Fibroblast of lung (primary cell): ENCODE data around the gene MAP3K8. TPM values are rescaled to one million over a fixed set of nuclear protein-coding genes. Genes with fewer than 3 reads are reported as not detected.

Experiments used
- DNase-seq, 2 donors: peaks; one replicate each; pipeline versions ENCODE4 v3.0.0 to v3.0.0-alpha.2; 2010; ENCODE audit warnings: low read depth in 2 of 2
- H2AFZ ChIP-seq: 2 replicates; pipeline ENCODE4 v1.5.1; 2012; ENCODE audit warnings: low read length, control low read depth, inconsistent platforms
- H3K27ac ChIP-seq: 2 replicates; pipeline ENCODE4 v1.5.1; 2011; ENCODE audit warnings: low read length, control low read depth; ENCODE audit not compliant: insufficient read depth
- H3K27me3 ChIP-seq: 2 replicates; pipeline ENCODE4 v1.5.1; 2011; ENCODE audit warnings: mild to moderate bottlenecking, low read length; ENCODE audit not compliant: control insufficient read depth, insufficient read depth
- H3K36me3 ChIP-seq: 2 replicates; pipeline ENCODE4 v1.5.1; 2011; ENCODE audit warnings: low read length; ENCODE audit not compliant: control insufficient read depth, insufficient read depth
- H3K4me1 ChIP-seq: 2 replicates; pipeline ENCODE4 v1.5.1; 2011; ENCODE audit warnings: low read length; ENCODE audit not compliant: control insufficient read depth, insufficient read depth; ENCODE audit errors: extremely low read depth
- H3K4me2 ChIP-seq: 2 replicates; pipeline ENCODE4 v1.5.1; 2011; ENCODE audit warnings: low read length, control low read depth; ENCODE audit not compliant: insufficient read depth; ENCODE audit errors: extremely low read depth
- H3K4me3 ChIP-seq, 4 experiments: fragments of 200-600 bp in 1 of 4; sonication (generic) in 1 of 4; replicated peaks in 1 of 4; 2 replicates each; pipeline ENCODE4 v1.5.1; 2011 to 2016; ENCODE audit warnings: low read length in 4 of 4, low read depth in 3 of 4, mild to moderate bottlenecking in 3 of 4, control low read depth in 2 of 4, inconsistent platforms in 1 of 4, mixed read lengths in 1 of 4; ENCODE audit not compliant: insufficient read depth in 1 of 4; ENCODE audit errors: control extremely low read depth in 1 of 4
- H3K79me2 ChIP-seq: 2 replicates; pipeline ENCODE4 v1.5.1; 2012; ENCODE audit warnings: mild to moderate bottlenecking, low read length, inconsistent platforms; ENCODE audit not compliant: control insufficient read depth, insufficient read depth
- H3K9ac ChIP-seq: 2 replicates; pipeline ENCODE4 v1.5.1; 2011; ENCODE audit warnings: mild to moderate bottlenecking, low read length, control low read depth; ENCODE audit not compliant: insufficient read depth
- H3K9me3 ChIP-seq: 2 replicates; pipeline ENCODE4 v1.5.1; 2012; ENCODE audit warnings: low read depth, low read length; ENCODE audit not compliant: control insufficient read depth, insufficient read depth
- H4K20me1 ChIP-seq: 2 replicates; pipeline ENCODE4 v1.5.1; 2011; ENCODE audit warnings: low read length; ENCODE audit not compliant: control insufficient read depth, insufficient read depth; ENCODE audit errors: extremely low read depth
- EZH2 ChIP-seq: IDR thresholded peaks from 2 replicates; pipeline ENCODE4 v1.5.1; 2012; ENCODE audit warnings: low read length, control low read depth, mild to moderate bottlenecking; ENCODE audit errors: missing control alignments
- polyA plus RNA-seq, 2 donors: library from polyadenylated mRNA; depleted of rRNA in 1 of 2; stranded (reverse) in 1 of 2; unstranded in 1 of 2; fragments of >200 nt; gene quantifications; 2 replicates each; pipeline ENCODE4 v1.2.1, GENCODE V29; 2011 to 2012; ENCODE audit warnings: missing spikeins in 1 of 2
- total RNA-seq: library from RNA; depleted of rRNA; stranded (reverse); fragments of >200 nt; gene quantifications from 2 replicates; pipeline ENCODE4 v1.2.1, GENCODE V29; 2014
- TF ChIP-seq, protein P1 (sequence below), 2 donors: IDR thresholded peaks in 1 of 2; conservative IDR thresholded peaks in 1 of 2; 1 replicate in 1 of 2; 2 replicates in 1 of 2; pipeline ENCODE4 v1.5.1; 2011 to 2012; ENCODE audit warnings: low read length in 2 of 2, control low read depth in 1 of 2, inconsistent platforms in 1 of 2, low read depth in 1 of 2, mild to moderate bottlenecking in 1 of 2

MAP3K8 gene
- total and polyA plus RNA-seq, 2 donors (not counting 1 experiment from before 2014, with no cell fraction given), result 20.0 to 52.6 TPM

DNA sequence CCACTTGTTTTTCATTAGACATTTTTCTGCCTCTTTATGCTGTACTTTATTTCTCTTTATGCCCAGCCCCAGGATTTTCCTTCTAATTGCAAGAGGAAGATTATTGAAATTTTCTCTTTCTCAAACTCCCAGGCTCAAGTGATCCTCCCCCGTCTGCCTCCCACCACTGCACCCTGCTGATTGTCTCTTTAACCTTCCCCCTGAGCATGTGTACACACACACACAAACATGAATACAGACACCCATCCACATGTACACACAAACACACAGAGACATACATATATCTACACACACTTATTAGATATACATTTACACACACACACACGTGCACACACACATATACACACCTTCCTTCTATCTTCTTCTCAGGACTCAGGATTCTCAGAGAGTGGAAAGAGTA is 37.3 kb upstream of the MAP3K8 start:
- H3K36me3 ChIP-seq, result no peaks in the 10 kb centered on the region
- H3K9me3 ChIP-seq, result no peaks in the 10 kb centered on the region
- no peaks in the 10 kb centered on the region for H4K20me1 ChIP-seq
- TF ChIP-seq, protein P1, sequence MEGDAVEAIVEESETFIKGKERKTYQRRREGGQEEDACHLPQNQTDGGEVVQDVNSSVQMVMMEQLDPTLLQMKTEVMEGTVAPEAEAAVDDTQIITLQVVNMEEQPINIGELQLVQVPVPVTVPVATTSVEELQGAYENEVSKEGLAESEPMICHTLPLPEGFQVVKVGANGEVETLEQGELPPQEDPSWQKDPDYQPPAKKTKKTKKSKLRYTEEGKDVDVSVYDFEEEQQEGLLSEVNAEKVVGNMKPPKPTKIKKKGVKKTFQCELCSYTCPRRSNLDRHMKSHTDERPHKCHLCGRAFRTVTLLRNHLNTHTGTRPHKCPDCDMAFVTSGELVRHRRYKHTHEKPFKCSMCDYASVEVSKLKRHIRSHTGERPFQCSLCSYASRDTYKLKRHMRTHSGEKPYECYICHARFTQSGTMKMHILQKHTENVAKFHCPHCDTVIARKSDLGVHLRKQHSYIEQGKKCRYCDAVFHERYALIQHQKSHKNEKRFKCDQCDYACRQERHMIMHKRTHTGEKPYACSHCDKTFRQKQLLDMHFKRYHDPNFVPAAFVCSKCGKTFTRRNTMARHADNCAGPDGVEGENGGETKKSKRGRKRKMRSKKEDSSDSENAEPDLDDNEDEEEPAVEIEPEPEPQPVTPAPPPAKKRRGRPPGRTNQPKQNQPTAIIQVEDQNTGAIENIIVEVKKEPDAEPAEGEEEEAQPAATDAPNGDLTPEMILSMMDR (conservative IDR thresholded peaks at IDR 0.05 in 1 of 2, IDR thresholded peaks at IDR 0.05 in 1 of 2; ENCODE audit: low read depth in 1 of 2, low read length in 2 of 2), result no peak
- TF ChIP-seq EZH2, result no peak
- H3K27ac ChIP-seq, result no peak overlapping the region
- no peak overlapping the region for H2AFZ ChIP-seq
- DNase-seq, result no peak
- no peak overlapping the region for H3K4me2 ChIP-seq
- H3K79me2 ChIP-seq, result no peaks in the 10 kb centered on the region
- H3K4me3 ChIP-seq, result no peak overlapping the region
- H3K4me1 ChIP-seq, result no peaks in the 10 kb centered on the region
- H3K9ac ChIP-seq, result no peak overlapping the region
- H3K27me3 ChIP-seq, result peaks cover 5% of the 10 kb centered on the region

DNA sequence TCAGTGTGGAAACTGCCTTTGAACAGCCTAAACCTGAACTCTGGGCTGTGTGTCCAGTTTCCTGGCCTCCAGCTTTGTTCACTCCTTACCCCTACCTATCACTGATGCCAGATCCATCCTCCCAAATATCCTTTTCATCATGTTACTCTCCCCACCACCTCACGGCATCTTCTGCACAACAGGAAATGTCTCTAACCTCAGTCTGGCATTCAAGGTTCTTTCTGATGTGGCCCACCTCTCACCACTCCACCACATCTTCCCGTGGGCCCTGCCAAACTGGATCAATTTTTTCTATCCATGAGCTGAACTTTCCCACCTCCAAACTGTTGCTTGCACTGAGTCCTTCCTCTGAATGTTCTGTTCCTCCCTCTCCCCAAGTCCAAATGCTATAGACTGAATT is 35.8 kb upstream of the MAP3K8 start:
- TF ChIP-seq EZH2, result no peak
- TF ChIP-seq, protein P1 (conservative IDR thresholded peaks at IDR 0.05 in 1 of 2, IDR thresholded peaks at IDR 0.05 in 1 of 2; ENCODE audit: low read depth in 1 of 2, low read length in 2 of 2), result no peak
- DNase-seq, result no peak
- peaks cover 5% of the 10 kb centered on the region for H3K27me3 ChIP-seq

DNA sequence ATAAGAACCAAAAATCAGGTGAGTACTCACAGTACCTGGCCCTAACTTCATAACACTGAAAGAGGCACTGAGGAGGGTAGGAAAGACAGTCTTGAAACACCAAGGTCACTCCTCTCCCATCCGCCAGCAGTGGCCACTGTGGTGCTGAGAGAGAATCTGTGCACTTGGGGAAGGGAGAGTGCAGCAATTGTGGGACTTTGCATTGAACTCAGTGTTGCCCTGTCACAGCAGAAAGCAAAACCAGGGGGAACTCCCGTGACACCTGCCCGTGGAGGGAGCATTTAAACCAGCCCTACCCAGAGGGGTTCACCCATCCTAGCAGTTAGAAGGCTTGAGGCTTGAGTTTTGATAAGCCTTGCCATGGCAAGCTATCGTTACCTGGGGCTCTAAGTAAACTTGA is 35.2 kb upstream of the MAP3K8 start:
- H3K9ac ChIP-seq, result no peak overlapping the region
- H3K4me1 ChIP-seq, result no peaks in the 10 kb centered on the region
- H3K79me2 ChIP-seq, result no peaks in the 10 kb centered on the region
- no peak overlapping the region for H2AFZ ChIP-seq
- H3K36me3 ChIP-seq, result no peaks in the 10 kb centered on the region
- no peak overlapping the region for H3K27ac ChIP-seq
- H3K4me3 ChIP-seq, result no peak overlapping the region
- H3K4me2 ChIP-seq, result no peak overlapping the region
- no peak for DNase-seq
- no peak for TF ChIP-seq EZH2
- TF ChIP-seq, protein P1 (conservative IDR thresholded peaks at IDR 0.05 in 1 of 2, IDR thresholded peaks at IDR 0.05 in 1 of 2; ENCODE audit: low read depth in 1 of 2, low read length in 2 of 2), result no peak
- H3K9me3 ChIP-seq, result no peaks in the 10 kb centered on the region
- no peaks in the 10 kb centered on the region for H4K20me1 ChIP-seq
- H3K27me3 ChIP-seq, result peaks cover 5% of the 10 kb centered on the region

More for the DNA sequence above, 35.8 kb upstream of the MAP3K8 start:
- Histone ChIP-seq H2AFZ (no peak overlapping the region), H4K20me1 (no peaks in the 10 kb centered on the region), H3K79me2 (no peaks in the 10 kb centered on the region), H3K4me1 (no peaks in the 10 kb centered on the region), H3K27ac (no peak overlapping the region), H3K9ac (no peak overlapping the region), H3K9me3 (no peaks in the 10 kb centered on the region), H3K4me2 (no peak overlapping the region), H3K36me3 (no peaks in the 10 kb centered on the region), H3K4me3 (no peak overlapping the region)
